ENCODE data around the gene FOXP1.
A peak's percentile ranks its signal among the peaks of the same experiment; 100 is the strongest.

FOXP1 gene

GRCh38 chr3:71485896-71486295 lies 97.6 kb downstream of the FOXP1 start:
- DNase-seq (ENCODE audit: low read depth) = no peak

DNA sequence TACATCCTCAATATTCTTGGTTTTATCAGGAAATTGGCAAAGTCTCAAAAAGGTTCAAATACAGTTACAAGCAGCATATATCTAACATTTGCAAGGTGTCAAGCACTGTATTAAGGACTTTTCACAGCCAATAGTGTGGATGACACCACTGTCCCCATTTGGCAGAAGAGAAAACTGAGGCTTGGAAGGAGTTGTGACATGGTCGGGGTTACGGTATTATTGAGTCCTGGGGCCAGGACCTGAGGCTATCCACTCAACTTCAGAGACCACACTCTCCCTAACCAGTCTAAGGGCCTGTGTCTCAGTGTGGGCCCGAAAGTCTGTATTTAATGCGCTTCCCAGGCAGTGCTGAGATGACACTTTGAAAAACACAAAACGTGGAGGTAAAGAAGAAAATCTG lies 99.1 kb downstream of the FOXP1 start:
- no peak for DNase-seq (ENCODE audit: low read depth)

DNA sequence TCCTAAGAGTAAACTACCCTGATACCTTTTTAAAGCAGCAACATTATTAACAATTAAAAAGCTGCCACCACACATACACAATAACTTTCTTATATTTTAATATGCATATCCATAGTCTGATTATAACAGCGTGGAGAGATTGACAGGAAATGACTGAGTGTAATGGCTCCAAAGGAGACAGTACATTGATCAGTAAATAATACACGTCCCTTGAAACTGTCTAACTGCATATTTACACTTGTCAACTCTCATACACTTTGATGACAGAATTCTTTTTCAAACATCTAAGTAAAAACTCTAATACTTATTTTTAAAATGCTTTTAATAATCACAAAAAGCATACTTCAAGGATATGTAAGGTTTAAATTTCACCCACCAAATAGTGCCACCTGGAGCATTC lies 99.5 kb downstream of the FOXP1 start:
- no peak for DNase-seq (ENCODE audit: low read depth)

GRCh38 chr3:71482771-71483170 lies 100.8 kb downstream of the FOXP1 start:
- DNase-seq (ENCODE audit: low read depth) = no peak

- DNase-seq (ENCODE audit: low read depth) = peak; percentile 34
Measured at GRCh38 chr3:71478568-71478967, 105.0 kb downstream of the FOXP1 start.

GRCh38 chr3:71476950-71477349 lies 106.6 kb downstream of the FOXP1 start:
- no peak for DNase-seq (ENCODE audit: low read depth)

DNA sequence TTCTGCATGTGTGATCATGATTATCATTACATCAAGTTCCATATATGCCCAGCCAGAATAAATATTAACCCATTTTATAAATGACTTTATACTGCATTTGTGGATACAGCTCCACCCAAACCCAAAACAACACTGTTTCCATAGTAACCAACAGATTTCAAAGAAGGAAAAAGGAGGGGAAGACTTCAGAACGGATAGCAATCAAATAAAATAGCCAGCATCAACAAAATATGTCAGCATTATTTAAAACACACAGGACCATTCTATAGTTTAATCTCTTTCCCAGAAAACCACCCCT lies 114.4 kb downstream of the FOXP1 start:
- DNase-seq (ENCODE audit: low read depth) = no peak

DNA sequence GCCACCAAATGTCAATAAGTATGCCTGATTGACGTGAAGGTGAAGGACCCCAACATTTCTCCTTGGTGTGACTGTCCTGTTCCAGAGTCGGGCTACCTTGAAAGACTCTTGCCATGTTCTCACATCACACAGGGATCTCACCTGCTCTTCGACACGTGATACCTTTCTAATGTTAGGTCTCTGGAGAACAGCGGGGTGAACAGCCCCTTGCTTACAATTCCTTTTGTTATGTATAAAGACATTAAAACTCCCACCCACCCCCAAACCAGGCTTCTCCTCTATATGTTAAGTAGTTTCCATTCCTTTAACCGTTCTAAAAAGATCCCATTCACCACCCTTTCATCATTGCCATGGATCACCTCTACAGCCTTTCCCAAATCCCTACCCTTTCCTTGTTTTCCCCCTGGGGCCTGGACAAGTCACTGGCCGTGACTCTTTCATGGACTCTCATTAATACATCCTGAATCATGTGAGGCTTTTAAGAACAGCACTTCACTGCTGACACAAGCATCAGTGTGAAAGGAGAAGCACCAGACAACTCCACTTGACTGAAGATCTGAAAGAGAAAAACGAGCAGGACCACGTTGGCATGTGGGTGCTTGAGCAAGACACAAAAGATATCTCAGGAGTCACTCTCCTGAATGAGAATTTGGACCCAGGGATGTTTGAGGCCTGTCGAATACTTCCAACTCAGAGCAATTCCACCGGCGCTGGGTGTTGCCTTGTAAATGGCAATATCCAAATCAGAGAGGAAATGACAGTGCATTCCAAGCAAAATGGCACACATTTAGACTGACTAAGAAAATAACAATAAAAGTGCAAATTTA lies 115.0 kb downstream of the FOXP1 start:
- no peak for DNase-seq (ENCODE audit: low read depth)

DNA sequence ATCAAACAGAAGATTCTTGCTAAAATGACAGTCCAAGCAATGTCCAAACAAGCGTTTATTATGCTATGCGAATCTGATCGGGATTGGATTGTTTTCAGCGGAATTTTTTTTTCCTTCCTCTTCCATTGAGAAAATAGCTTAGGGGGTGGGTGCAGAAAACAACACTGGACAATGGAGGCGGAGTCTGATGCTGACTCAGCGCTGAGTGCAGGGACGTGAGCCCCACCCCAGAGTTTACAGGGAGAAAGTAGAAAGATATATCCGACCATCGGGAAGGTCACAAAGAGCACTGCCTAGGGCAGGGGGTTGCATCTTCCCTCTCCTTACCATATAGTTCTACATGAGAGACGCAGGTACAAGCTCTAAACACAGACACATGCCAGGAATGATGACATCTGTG lies 117.0 kb downstream of the FOXP1 start:
- DNase-seq (ENCODE audit: low read depth) = no peak

GRCh38 chr3:71465371-71466036 lies 118.0 kb downstream of the FOXP1 start:
- no peak for DNase-seq (ENCODE audit: low read depth)

DNA sequence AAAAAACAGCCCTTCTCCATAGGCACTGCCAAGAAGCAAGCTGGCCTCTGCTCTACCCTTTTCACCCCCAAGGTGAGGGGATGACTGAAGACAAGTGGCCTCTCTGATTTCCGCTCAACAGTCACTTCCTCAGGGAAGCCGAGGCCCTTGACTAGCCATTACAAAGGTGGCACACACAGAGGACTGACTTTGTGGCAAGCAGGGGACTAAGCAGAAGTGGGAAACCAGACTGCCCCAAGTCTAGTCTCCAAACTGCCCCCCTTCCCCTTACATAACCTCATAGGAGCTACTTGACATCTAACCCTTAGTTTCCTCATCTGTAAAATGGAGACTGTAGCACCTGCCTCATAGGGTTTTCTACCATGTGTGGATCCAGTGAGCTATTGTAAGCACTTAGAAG lies 118.9 kb downstream of the FOXP1 start:
- no peak for DNase-seq (ENCODE audit: low read depth)

DNA sequence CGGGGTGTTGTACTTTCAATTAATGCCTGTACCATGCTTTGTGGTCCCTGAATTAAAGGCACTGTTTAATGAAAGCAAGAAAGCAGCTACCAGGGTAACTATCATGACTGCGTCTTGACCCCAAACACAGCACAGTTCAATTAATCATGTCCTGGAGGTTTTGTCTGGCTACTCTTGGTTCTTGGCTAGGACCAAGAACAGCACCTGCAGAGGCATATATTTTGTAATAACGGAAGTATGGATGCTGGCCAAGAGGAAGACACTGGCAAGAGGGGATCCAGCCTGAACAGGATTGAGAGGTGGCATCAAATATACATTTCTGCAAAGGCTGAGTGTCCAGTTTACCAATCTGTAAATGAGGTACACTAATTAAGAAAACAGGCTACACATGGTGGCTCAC lies 119.9 kb downstream of the FOXP1 start:
- no peak for DNase-seq (ENCODE audit: low read depth)

GRCh38 chr3:71462586-71462985 lies 120.9 kb downstream of the FOXP1 start:
- DNase-seq (ENCODE audit: low read depth) = no peak

- no peak for DNase-seq (ENCODE audit: low read depth)
Measured at GRCh38 chr3:71461749-71462483, 121.6 kb downstream of the FOXP1 start.

- no peak for DNase-seq (ENCODE audit: low read depth)
Measured at GRCh38 chr3:71461114-71461513, 122.4 kb downstream of the FOXP1 start.

DNA sequence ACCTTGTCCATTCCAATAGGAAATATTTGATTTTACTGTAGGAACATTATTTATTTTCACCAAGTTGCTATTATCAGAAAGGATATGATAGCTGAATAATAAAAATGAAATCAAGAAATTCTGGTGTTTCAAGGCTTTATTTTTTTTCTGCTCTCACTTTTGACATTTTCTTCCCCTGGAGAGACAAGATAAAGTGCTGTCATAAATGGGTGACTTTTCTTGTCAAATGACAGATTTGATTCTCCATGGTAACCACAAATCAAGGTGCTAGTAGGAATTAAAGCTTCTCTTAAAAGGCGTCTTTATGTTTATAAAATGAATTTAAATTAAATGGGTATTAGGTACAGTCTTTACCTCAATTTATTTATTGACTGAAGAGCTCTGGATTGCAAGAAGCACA lies 124.6 kb downstream of the FOXP1 start:
- DNase-seq (ENCODE audit: low read depth) = no peak

DNA sequence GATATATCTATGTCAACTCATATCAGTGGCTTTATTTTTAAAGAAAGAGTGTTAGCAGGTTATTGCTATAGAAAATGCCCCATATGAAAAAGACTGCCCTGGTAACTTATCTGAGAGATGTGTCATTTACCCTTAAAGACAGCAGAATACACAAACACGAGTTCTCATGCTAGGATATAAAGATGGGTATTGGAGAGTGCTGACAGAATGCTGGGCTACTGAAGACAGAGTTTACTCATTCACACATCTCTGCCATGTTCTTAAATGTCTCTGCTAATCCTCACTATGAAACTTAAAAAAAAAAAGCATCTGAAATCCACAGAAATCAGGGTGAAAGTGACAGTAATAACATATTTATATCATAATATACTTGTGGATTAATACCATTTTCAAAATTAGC lies 126.7 kb downstream of the FOXP1 start:
- DNase-seq (ENCODE audit: low read depth) = no peak

DNA sequence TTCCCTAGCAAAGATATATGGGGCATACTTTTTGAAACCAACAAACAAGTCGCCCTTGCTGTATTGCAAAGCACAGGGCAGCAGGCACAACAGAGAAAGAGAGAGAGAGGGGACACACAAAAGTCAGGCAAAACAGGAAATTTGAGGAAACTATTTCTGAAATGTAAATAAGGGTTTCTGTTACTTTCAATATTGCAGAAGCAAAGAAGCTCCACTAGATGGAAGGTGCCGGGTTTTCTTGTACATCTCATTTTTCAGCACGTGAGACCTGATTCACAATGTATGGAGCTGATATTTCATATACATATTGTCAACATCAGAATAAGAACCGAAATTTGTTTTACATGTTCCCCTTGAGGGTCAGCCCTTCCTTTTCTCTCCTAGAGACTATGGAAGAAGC lies 127.4 kb downstream of the FOXP1 start:
- no peak for DNase-seq (ENCODE audit: low read depth)

GRCh38 chr3:71454512-71455403 lies 128.8 kb downstream of the FOXP1 start:
- DNase-seq (ENCODE audit: low read depth) = no peak

DNA sequence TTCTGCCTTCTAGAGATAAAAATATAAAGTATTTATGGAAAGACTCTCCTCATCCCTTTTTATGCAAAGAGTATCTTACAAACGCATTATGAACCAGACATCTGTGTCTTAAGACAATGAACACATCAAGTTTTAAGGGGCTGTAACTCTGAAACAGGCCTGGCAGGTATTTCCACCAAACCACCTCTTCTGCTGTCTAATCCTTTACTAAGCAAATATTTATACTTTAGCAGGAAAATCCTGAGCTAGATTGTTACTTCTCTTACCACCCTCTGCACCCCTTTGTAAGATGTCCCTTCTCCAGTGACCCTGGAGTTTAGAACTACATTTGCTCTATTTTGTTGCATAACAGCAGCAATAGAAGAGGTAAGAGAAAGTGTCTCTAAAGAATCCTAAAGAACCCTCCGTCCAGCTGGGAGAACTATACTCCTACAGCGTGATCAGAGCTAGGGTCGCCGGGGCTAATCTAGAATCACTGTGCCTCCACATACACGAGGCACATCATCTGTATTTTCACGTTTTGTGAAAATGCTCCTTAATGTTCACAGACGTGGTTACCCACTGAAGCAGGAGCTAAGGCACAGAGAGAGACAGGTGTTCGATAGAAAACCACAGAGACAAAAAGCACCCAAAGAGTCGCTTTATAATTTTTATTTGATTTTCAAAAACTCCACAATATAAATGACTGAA lies 129.6 kb downstream of the FOXP1 start:
- no peak for DNase-seq (ENCODE audit: low read depth)

GRCh38 chr3:71453319-71453718 lies 130.2 kb downstream of the FOXP1 start:
- DNase-seq (ENCODE audit: low read depth) = no peak

- DNase-seq (ENCODE audit: low read depth) = no peak
Measured at GRCh38 chr3:71451812-71452211, 131.7 kb downstream of the FOXP1 start.

All from stimulated activated CD8-positive, alpha-beta memory T cell treated with anti-CD3 and anti-CD28 coated beads, Interleukin-12 subunit alpha, Interleukin-12 subunit beta, amount 100 ng/mL, for 4 hours (primary cell).